Smooth muscle cell (in vitro differentiated cells): Measurements from ENCODE around the gene MAP3K4. TPM values are rescaled to one million over a fixed set of nuclear protein-coding genes. Genes with fewer than 3 reads are reported as not detected.

ENCODE experiments used
- DNase-seq: peaks from one replicate; lab custom pipeline; 2025; ENCODE audit not compliant: unreplicated experiment; lab: John Stamatoyannopoulos, UW
- H2AFZ ChIP-seq: fragments of 200-600 bp; sonication (generic); 2 replicates; pipeline ENCODE4 v1.6.0; 2016; ENCODE audit warnings: antibody characterized with exemption, low read depth, mild to moderate bottlenecking
- H3F3A ChIP-seq: fragments of 200-600 bp; sonication (generic); 2 replicates; pipeline ENCODE4 v1.6.0; 2017; ENCODE audit warnings: antibody characterized with exemption, low read depth
- H3K27ac ChIP-seq: fragments of 200-600 bp; sonication (generic); 2 replicates; pipeline ENCODE4 v1.5.1; 2016; ENCODE audit warnings: low read depth, mild to moderate bottlenecking
- H3K27me3 ChIP-seq: fragments of 200-600 bp; sonication (generic); 2 replicates; pipeline ENCODE4 v1.6.1; 2016; ENCODE audit warnings: low read depth, mild to moderate bottlenecking
- H3K36me3 ChIP-seq: fragments of 200-600 bp; sonication (generic); 2 replicates; pipeline ENCODE4 v1.5.1; 2016; ENCODE audit warnings: low read depth
- H3K4me1 ChIP-seq: fragments of 200-600 bp; sonication (generic); 2 replicates; pipeline ENCODE4 v1.5.1; 2016; ENCODE audit warnings: low read depth
- H3K4me2 ChIP-seq: fragments of 200-600 bp; sonication (generic); 2 replicates; pipeline ENCODE4 v1.6.0; 2016; ENCODE audit warnings: mild to moderate bottlenecking
- H3K4me3 ChIP-seq: fragments of 200-600 bp; sonication (generic); 2 replicates; pipeline ENCODE4 v1.5.1; 2016; ENCODE audit warnings: mild to moderate bottlenecking
- H3K79me2 ChIP-seq: fragments of 200-600 bp; sonication (generic); 2 replicates; pipeline ENCODE4 v1.6.0; 2016; ENCODE audit warnings: low read depth, mild to moderate bottlenecking
- H3K9ac ChIP-seq: fragments of 200-600 bp; sonication (generic); 2 replicates; pipeline ENCODE4 v1.6.0; 2016; ENCODE audit warnings: low read depth
- H3K9me3 ChIP-seq: fragments of 200-600 bp; sonication (generic); replicated peaks from 2 replicates; pipeline ENCODE4 v1.5.1; 2016; ENCODE audit warnings: low read depth
- H4K20me1 ChIP-seq: fragments of 200-600 bp; sonication (generic); 2 replicates; pipeline ENCODE4 v1.6.0; 2016; ENCODE audit warnings: low read depth
- CTCF ChIP-seq: fragments of 200-600 bp; sonication (generic); IDR thresholded peaks from 2 replicates; pipeline ENCODE4 v1.5.1; 2017; ENCODE audit warnings: borderline replicate concordance, mild to moderate bottlenecking, antibody characterized with exemption; ENCODE audit not compliant: insufficient read depth, poor library complexity, severe bottlenecking
- whole genome bisulfite sequencing: methylation state at CpG from one replicate; pipeline ENCODE4 v1.1.7; 2016; ENCODE audit warnings: low lambda C conversion rate; 5-methylcytosine and 5-hydroxymethylcytosine counted together
- polyA plus RNA-seq: library from polyadenylated mRNA; unstranded; fragments of >200 nt; fragmentation: Nextera tagmentation; extraction: Ambion mirVana; gene quantifications from 2 replicates; pipeline ENCODE4 v1.2.1, GENCODE V29; 2016
- total RNA-seq: library from RNA; depleted of rRNA; stranded (reverse); fragments of >200 nt; gene quantifications from 2 replicates; pipeline ENCODE4 v1.2.3, GENCODE V29; 2014

The MAP3K4 gene
- total and polyA plus RNA-seq, 2 experiments from 2014 or later, result 14.3 to 29.5 TPM

GRCh38 chr6:160996131-160996601 is 4.6 kb downstream of the MAP3K4 start:
- H3F3A ChIP-seq, result no peaks in the 10 kb centered on the region
- no peak overlapping the region for H3K9ac ChIP-seq
- WGBS, result 93% methylated on average over 4 of the region's 4 CpGs
- peaks cover 7% of the 10 kb centered on the region for H3K4me1 ChIP-seq
- H4K20me1 ChIP-seq, result peaks cover 68% of the 10 kb centered on the region
- no peak for TF ChIP-seq CTCF
- no peak for DNase-seq
- peaks cover 87% of the 10 kb centered on the region for H3K79me2 ChIP-seq
- H3K27me3 ChIP-seq, result no peaks in the 10 kb centered on the region
- H2AFZ ChIP-seq, result no peak overlapping the region
- H3K9me3 ChIP-seq, result no peaks in the 10 kb centered on the region
- no peak overlapping the region for H3K4me3 ChIP-seq
- H3K4me2 ChIP-seq, result no peak overlapping the region
- H3K36me3 ChIP-seq, result no peaks in the 10 kb centered on the region
- H3K27ac ChIP-seq, result no peak overlapping the region

- WGBS, result 97% methylated on average over 3 of the region's 3 CpGs
- no peaks in the 10 kb centered on the region for H3K27me3 ChIP-seq
Observed at GRCh38 chr6:160998217-160998616, 6.6 kb downstream of the MAP3K4 start.

GRCh38 chr6:160998766-160999165 is 7.2 kb downstream of the MAP3K4 start:
- no peak for TF ChIP-seq CTCF
- Histone ChIP-seq H3K9ac (no peak overlapping the region), H2AFZ (no peak overlapping the region), H3K79me2 (peaks cover 99% of the 10 kb centered on the region), H3K4me3 (no peak overlapping the region), H4K20me1 (peaks cover 76% of the 10 kb centered on the region), H3K27ac (no peak overlapping the region), H3K27me3 (no peaks in the 10 kb centered on the region), H3F3A (no peaks in the 10 kb centered on the region), H3K4me2 (no peak overlapping the region), H3K36me3 (no peaks in the 10 kb centered on the region), H3K4me1 (no peaks in the 10 kb centered on the region), H3K9me3 (no peaks in the 10 kb centered on the region)
- no peak for DNase-seq
- WGBS, result 95% methylated on average over 4 of the region's 4 CpGs

More at GRCh38 chr6:160998217-160998616, 6.6 kb downstream of the MAP3K4 start:
- Histone ChIP-seq H3F3A (no peaks in the 10 kb centered on the region), H2AFZ (no peak overlapping the region), H3K36me3 (no peaks in the 10 kb centered on the region), H3K27ac (no peak overlapping the region), H3K79me2 (peaks cover 99% of the 10 kb centered on the region), H3K4me1 (peaks cover 2% of the 10 kb centered on the region), H3K9me3 (no peaks in the 10 kb centered on the region), H4K20me1 (peaks cover 81% of the 10 kb centered on the region), H3K9ac (no peak overlapping the region), H3K4me3 (no peak overlapping the region), H3K4me2 (no peak overlapping the region)
- DNase-seq, result no peak
- no peak for TF ChIP-seq CTCF

GRCh38 chr6:160999516-160999915 is 7.9 kb downstream of the MAP3K4 start:
- no peak for DNase-seq

More at GRCh38 chr6:160999516-160999915, 7.9 kb downstream of the MAP3K4 start:
- Histone ChIP-seq H3K4me3 (no peak overlapping the region), H3K27ac (no peak overlapping the region), H2AFZ (no peak overlapping the region), H3K4me1 (no peaks in the 10 kb centered on the region), H3K9ac (no peak overlapping the region), H3K36me3 (no peaks in the 10 kb centered on the region), H3K79me2 (peaks cover 99% of the 10 kb centered on the region), H3K4me2 (no peak overlapping the region), H3K9me3 (no peaks in the 10 kb centered on the region), H4K20me1 (peaks cover 71% of the 10 kb centered on the region), H3F3A (no peaks in the 10 kb centered on the region), H3K27me3 (no peaks in the 10 kb centered on the region)
- no peak for TF ChIP-seq CTCF
- 94% methylated on average over 7 of the region's 7 CpGs for WGBS
